HG03520 (cell line): Measurements from ENCODE around the gene PHLPP1.
"Not testable (repeated sequence)": the region's sequence is repeated elsewhere in the genome, so short reads cannot be mapped to it uniquely, and the experiment has no call there.

Source experiments
- ATAC-seq: cut with Tn5 transposase; IDR thresholded peaks from one replicate; pipeline ENCODE4 v1.9.1; 2021; ENCODE audit warnings: mild to moderate bottlenecking, moderate library complexity; ENCODE audit not compliant: unreplicated experiment

The PHLPP1 gene

GRCh38 chr18:62802523-62802922, 87.2 kb downstream of the PHLPP1 start:
- no peak for ATAC-seq

GRCh38 chr18:62807396-62807795, 92.1 kb downstream of the PHLPP1 start:
- ATAC-seq: no peak

DNA sequence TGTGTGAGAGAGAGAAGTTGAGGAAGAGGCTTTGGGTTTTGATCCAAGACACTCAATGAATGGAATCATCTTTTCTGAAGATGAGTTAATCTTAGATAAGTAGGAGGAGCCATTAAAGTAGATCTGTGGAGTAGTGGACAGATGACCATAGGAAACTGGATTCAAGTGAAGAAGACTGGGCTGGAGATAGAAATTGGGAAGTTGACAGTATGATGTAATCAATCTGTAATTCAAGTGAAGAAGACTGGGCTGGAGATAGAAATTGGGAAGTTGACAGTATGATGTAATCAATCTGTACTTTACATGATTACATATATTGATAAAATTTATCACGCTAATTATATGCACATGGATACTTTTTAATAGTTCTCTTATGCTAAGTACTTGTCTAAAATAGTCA, 92.8 kb downstream of the PHLPP1 start:
- no peak for ATAC-seq

GRCh38 chr18:62809445-62809844, 94.1 kb downstream of the PHLPP1 start:
- ATAC-seq: not testable (repeated sequence)

- no peak for ATAC-seq
These were observed 94.6 kb downstream of the PHLPP1 start for GRCh38 chr18:62809900-62810299.

DNA sequence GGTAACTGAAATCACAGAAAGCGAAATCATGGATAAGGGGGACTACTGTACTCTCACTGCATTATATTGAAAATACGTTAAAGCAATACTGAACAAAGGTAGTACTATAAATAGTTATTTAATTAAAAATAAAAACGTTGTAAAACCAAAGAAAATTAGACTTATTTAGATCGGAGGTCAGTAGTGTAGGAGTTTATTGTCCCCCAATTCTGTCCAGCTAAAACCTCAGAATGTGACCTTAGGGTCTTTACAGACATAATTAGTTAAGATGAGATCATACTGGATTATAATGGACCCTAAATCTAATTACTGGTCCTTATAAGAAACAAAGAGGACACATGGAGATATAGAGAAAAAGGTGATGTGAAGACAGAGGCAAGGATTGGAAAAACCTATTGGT, 95.3 kb downstream of the PHLPP1 start:
- ATAC-seq: no peak

DNA sequence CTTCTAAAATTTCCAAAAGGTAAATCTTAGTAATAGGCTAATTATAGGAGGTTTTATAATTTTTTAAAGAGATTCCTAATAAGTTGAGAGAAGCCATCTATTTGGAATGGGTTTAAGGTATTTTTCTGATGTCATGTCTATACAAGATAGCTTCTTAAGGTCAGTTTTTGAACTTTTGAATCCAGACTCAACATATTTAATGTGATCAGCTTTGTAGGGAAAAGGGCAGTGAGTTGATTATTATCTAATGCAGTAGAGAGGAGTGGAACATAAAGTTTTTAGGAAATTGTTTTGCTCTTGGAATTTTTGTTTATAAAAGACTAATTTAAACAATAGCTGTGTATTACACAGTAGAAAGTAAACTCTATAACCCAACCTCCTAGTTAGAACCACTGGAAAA, 96.3 kb downstream of the PHLPP1 start:
- no peak for ATAC-seq

DNA sequence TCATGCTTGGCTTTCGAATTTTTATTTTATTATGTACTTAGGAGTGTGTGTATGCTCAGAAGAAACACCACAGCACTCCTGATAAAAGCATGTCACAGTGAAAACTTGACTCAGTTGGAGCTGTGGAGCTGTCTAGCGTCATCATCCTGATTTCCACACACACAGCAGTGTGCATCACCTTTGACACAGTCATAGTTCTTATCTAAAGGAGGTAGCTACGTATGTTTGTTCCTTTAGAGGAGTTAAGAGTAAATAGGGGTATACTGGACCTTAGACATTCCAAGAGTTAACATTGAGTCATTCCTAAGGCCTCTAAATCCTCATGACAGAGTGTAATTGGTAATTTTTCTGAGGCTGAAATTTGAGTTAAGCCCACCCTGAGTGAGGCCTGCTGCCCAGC, 96.9 kb downstream of the PHLPP1 start:
- no peak for ATAC-seq

- no peak for ATAC-seq
These were observed 97.5 kb downstream of the PHLPP1 start for GRCh38 chr18:62812876-62813275.

- ATAC-seq: no peak
These were observed 98.9 kb downstream of the PHLPP1 start for GRCh38 chr18:62814132-62814759.

- no peak for ATAC-seq
These were observed 110.0 kb downstream of the PHLPP1 start for GRCh38 chr18:62825382-62825781.

GRCh38 chr18:62827397-62827796, 112.1 kb downstream of the PHLPP1 start:
- ATAC-seq: no peak

DNA sequence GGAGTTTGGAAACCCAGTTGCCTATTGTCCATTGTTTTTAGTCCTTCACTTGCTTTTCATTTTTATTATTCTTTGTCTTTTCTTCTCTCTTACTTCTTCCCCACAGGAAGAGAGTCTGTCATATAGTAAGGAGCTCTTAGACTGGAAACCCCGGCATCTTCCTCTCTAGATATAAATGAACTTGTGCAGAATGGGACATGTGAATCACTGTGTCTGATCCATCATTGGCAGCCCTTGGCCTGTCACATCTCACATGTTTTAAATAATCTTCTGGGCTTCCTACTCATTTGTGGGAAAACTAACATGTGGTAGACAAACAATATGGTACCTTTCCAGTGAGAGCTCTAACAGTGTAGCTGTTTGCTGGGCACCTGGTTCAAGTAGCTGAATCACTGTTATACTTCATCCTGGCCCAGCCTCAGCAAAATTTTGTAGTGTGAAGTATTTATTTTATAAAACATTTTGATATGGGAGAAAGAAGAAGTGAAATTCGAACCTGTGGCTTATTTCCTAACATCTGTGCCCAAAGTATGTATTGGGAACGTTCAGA, 112.8 kb downstream of the PHLPP1 start:
- no peak for ATAC-seq

DNA sequence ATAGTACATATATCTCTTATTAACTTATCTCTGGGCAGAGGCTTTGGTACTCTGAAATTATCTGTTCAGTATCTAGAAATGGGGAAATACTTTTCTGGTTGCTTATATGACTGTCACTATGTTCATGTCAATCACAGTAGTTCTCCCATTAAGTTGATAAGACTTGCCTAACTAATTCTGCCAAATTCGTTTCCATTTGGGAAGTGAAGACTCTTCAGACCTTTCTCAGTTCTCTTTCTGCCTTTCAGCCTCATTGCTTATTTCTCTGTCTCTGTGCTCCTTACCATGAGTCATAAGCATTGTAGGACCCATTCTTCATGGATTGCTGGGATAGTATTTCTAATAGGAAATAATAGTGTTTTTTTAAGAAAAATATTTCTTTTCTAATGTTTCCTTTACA, 113.5 kb downstream of the PHLPP1 start:
- no peak for ATAC-seq

GRCh38 chr18:62829936-62830335, 114.6 kb downstream of the PHLPP1 start:
- no peak for ATAC-seq

DNA sequence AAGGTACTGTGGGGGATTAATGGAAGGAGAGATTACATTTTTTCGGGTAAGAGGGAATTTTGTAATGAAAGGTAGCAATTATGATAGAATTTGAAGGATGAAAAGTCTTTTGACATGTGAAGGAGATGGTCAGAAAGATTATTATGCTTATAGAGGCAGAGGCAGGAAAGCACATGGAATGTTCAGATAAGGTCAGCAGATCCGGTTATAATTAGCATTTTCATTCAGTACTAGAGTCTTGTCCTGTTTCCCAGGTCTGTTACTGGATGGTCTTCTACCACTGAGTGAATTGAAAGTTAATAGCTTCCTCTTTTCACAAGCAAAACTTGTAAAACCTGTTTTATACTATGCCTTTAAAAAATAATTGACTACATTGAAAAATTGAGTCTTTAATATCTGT, 116.9 kb downstream of the PHLPP1 start:
- ATAC-seq: no peak

DNA sequence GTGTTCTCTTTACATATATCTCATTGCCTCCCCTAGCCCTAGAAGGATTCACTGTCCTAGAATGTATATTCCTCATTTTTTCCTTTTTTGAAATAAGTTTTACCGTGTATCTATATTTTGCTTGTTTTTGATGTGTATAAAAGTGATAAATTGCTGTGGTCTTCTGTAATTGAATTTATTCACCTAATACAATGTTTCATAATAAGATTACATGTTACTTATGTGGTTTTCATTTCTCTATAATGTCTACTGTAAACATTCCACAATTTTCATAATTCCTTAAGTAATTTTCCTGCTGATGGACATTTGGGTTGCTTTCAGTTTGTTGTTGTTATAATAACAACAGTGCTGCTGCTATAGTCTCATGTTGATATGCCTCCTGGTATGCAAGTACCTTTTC, 118.2 kb downstream of the PHLPP1 start:
- no peak for ATAC-seq

DNA sequence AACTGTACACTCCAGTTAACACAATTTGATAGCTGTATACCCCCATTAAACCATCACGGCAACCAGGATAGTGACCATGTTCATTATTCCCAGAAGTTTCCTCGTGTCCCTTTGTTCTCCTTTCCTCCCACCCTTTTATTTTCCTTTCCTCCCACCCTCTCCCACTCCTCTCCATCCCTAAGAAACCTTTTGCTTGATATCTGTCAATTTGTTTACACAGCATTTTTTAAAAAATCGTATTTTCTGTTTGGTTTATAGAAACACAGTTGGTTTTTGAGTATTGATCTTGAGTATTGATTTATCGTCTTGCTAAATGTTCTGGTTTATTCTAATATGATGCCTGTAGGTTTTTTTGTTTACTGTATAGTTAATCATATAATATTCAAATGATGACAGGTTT, 119.4 kb downstream of the PHLPP1 start:
- no peak for ATAC-seq

DNA sequence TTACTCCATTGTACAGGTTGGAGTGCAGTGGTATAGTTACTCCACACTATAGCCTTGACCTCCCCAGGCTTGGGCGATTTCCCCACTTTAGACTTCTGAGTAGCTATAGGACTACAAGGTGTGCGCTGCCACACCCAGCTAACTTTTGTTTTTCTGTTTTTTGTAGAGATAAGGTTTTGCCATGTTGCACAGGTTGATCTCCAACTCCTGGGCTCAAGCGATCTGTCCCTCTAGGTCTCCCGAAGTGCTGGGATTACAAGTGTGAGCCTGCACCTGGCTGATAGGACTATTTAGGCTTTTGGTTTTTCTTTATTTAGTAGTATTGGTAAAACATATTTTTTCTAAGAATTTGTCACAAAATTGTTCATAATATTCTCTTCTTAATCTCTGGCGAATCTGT, 121.7 kb downstream of the PHLPP1 start:
- ATAC-seq: no peak

- ATAC-seq: no peak
These were observed 123.2 kb downstream of the PHLPP1 start for GRCh38 chr18:62838475-62839098.

- ATAC-seq: no peak
These were observed 124.8 kb downstream of the PHLPP1 start for GRCh38 chr18:62839874-62840713.

DNA sequence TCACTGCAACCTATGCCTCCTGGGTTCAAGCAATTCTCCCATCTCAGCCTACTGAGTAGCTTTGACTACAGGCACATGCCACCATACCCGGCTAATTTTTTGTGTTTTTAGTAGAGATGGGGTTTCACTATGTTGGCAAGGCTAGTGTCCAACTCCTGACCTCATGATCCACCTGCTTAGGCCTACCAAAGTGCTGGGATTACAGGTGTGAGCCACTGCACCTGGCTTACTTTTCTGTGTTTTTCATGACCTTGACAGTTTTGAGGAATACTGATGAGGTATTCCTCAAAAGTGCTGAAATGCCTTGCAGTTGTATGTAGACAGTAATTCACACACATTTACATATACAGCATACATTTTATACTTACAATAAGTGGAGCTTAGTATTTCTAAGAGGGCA, 126.1 kb downstream of the PHLPP1 start:
- ATAC-seq: no peak
